ENCODE results near the gene PTH.

- TF ChIP-seq POLR2A (IDR thresholded peaks at IDR 0.05), result no peak
- TF ChIP-seq CTCF (IDR thresholded peaks at IDR 0.05 in 4 of 5, conservative IDR thresholded peaks at IDR 0.05 in 1 of 5), result no peak
These were observed 1.7 kb downstream of the PTH start for GRCh38 chr11:13494051-13494450.
